Left renal pelvis (tissue), 4 donors: ENCODE results near the gene HAUS2. TPM values are rescaled to one million over a fixed set of nuclear protein-coding genes. Genes with fewer than 3 reads are reported as not detected.
"Not testable (repeated sequence)": the region's sequence is repeated elsewhere in the genome, so short reads cannot be mapped to it uniquely, and the experiment has no call there.

Experiments used
- DNase-seq, 4 donors: peaks; one replicate each; pipeline ENCODE4 v3.0.0-alpha.2; 2013; ENCODE audit warnings: low read depth in 4 of 4, low spot score in 3 of 4
- polyA plus RNA-seq, 4 donors: library from polyadenylated mRNA; unstranded; fragments of 120-200 nt; gene quantifications; one replicate each; pipeline ENCODE4 v1.2.1, GENCODE V29; 2013; ENCODE audit not compliant: insufficient read length in 4 of 4

The HAUS2 gene
- polyA plus RNA-seq, 4 donors, result 22.1 to 32.4 (median 27.1) TPM

DNA sequence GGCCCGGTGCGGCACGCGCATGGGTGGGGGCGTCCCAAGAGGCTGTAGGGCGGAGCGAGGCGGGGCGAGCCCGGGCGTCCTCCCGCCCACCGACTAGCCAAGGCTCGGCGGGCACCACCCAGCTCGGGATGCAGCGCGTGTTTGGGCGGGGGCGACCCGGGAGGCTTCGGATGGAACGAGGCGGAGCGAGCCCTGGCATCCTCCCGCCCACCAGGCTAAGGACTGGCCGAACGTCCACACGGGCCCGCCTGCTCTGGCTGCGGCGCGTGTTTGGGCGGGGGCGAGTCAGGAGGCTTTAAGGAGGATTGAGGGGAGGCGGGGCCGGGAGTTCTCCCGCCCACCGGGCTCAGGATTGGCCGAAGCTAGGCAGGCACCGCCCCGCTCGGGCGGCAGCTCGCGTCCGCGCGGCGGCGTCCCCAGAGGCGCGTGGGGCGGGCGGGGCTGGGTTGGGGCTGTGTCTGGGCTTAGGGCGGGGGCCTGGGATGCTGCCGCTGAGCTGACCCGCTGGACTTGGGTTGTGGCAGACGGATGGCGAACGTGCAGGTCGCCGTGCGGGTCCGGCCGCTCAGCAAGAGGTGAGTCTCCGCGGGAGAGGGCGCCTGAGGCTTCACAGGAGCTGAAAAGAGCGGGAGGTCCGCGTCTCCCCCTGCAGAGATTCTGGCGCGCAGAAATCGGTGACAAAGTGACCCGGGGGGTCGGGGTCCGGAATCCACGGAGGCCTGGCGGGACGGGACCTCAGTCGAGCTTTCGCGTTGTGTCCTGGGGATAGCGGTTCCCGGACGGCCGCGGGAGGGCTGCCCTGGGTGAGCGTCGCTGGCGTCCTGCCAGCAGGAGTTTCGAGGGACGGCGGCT is 26.8 kb downstream of the HAUS2 start, which contains the start of gene STARD9:
STARD9 (plus strand) TSS at position 419 of the 852 bp plus-strand sequence; CDS start at position 529, 110 bp downstream.
- DNase-seq, result peak; percentile 92 to 95 (median 92)

DNA sequence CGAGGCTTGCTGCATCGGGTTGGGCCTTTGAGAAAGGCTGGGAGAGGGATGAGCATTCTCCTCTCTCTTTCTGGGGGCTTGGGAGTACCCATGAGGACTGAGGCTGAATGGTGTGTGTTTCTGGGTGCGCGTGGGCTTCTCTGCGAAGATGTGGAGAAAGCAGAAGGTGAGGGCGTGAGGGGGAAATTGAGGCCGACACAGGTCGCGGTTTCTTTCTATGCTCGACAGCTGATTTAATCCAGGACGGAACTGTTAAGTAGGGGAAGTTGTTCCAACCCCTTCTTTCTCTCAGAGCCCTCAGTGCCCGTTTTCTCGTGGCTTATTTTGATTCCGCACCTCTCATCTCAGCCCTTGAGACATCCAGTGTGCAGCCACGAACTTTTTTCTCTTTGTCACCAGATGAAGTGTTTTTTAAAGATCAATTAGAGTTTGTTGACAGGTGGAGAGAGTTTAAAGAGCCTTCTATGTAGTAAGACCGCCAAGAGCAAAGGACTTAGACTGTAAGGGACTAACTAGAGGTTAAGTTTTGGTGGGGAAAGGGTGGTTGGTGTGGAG is 27.5 kb downstream of the HAUS2 start:
- no peak for DNase-seq

DNA sequence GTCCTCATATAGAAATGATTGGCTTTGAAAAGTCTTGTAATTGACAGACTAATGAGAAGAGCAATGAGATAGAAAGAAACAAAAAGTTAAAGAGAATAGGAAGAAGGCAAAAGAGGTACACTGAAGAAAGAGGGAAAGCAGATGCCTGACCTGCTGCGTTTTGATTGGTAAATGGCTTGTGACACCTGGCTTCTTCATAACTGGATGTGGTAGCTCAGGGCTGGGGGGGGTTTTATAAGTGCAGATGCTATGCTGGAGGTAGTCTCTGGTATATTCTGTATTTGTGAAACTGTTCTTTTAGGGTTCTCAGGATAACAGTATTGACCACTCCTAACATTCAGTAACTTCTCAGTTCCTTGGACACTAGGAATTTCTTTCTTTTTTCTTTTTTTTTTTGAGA is 28.1 kb downstream of the HAUS2 start:
- DNase-seq, result no peak

DNA sequence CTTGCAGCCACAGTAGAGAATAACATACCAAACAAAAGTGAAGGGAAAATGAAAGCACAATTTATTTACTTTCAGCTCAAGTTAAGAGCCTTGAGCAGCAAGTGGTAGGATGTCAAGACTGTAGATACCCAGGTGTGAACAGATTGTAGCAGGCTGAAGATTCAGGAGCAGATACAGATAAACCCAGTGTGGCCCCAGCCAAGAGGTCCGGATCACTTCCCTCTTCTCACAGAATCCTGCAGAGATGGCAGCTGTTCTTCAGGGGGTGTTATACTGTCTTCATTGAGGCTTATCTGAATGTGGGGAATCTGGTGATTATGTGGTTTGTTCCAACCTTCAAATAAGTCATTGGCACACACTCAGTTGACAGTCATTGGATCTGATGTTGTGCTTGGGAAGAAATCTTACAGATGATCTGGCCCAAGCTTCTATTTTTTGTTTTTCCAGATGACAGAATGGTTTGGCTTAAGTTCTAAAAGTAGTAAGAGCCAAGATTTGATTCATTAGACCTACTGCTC is 28.9 kb downstream of the HAUS2 start:
- no peak for DNase-seq

DNA sequence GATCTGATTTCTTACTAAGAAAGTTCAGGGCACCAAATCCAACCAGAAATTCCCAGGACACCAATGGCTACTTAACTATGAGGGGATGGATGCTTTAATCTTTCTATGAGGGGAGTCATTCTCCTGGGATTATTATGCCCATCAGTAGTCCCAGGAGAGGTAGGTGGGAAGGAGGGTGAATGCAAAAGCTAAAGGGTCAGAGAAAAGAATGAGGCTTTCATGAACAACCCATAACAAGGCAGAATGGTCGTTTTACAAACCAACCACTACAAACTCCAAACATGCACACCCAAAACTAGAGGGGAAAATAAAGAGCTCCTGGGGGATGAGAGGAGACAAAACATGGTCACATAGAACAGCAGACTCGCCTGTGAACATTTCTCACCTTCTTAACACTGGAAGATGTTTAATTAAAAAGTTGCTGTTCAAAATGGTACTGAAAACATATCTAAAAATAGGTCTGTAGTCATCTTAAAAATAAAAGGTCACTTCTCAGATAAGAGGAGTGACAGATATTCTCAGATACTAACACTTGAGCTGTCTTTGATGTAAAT is 30.4 kb downstream of the HAUS2 start:
- no peak for DNase-seq

DNA sequence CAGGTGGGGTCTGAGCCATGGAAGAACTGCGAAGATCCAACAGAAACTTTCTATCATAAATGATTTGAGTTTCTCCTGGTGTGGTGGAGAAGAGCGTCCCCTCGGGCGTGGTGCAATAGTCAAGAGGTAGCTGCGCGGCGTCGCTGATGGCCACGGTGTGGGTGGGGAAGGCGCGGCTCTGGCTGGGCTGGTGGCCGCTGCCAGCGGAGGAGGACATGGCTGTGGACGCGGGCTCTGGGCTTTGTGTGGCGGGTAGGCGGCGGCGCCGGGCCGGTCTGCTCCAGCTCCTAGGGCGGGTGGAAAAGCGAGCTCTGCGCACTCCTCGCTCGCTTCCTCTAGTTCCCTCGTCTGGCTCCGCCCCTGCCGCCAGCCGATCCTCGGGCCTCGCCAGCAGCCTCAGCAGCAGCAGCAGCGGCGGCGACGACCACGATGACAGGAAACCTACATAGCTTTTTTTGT is 32.7 kb downstream of the HAUS2 start:
- peak; percentile 60 to 74 (median 64) for DNase-seq

DNA sequence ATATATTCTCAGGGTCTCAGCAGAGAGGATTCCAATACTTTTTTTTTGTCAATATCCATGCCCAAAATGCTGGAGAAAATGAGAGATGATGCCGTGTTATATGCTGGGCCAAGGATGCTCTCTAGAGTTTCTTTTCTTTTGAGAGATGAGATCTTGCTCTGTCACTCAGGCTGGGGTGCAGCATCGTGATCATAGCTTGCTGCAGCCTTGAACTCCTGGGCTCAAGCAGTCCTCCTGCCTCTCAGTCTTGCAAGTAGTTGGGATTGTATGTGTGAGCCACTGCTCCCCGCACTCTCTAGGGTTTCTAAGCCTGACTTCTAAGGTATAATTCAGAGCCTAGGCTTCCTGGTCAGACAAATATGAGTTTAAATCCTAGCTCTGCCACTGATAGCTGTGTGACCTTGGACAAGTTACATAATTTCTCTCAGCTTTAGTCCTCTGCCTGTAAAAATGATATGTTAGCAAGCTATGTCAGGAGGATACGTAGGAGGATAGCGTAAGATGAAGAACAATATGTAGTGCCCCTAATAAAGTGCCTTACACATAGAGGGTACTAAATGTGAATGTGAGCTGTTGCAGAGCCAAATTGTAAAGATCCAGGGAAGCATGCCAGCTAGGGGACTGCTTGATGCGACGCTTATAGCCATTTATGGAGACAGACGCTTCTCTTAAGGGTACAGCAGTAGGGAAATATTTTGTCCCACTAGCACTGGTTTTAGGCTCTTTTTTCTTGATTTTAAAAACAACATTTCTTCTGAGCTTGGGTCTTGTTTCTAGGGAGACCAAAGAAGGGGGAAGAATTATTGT is 34.1 kb downstream of the HAUS2 start:
- no peak for DNase-seq

DNA sequence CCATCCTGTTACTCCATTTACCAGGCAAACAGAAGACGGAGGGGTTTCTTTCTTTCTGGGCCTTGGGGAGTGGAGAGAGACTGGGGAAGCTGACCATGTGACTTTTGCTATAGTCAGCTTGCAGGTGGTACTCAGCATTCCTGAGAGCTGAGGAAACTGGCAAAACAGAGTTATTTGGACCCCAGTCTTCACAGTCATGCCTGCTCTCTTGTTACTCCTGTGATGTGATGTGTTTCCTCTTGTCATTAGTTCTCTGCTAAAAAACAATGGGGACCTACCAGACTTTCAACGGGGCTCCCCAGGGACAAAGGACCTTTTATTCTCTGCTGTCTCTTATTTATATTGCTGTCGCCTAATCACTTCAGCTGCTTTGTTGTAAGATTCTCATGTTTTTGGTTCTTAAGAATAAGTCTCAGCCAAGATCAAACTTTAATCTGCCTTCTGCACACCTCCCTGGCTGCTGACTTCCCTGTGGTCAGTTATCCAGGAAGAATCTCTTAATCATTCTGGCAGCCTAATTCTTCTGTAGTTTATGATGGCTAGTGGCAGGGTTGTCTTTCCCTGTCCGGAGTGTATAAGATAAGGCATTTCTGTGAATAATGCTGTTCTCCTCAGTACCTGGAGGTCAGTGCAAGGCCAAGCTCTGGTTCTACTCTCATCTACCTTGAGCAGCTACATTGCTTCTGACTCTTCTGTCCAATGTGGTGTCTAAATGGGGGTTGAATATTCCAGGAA is 35.6 kb downstream of the HAUS2 start:
- no peak for DNase-seq

DNA sequence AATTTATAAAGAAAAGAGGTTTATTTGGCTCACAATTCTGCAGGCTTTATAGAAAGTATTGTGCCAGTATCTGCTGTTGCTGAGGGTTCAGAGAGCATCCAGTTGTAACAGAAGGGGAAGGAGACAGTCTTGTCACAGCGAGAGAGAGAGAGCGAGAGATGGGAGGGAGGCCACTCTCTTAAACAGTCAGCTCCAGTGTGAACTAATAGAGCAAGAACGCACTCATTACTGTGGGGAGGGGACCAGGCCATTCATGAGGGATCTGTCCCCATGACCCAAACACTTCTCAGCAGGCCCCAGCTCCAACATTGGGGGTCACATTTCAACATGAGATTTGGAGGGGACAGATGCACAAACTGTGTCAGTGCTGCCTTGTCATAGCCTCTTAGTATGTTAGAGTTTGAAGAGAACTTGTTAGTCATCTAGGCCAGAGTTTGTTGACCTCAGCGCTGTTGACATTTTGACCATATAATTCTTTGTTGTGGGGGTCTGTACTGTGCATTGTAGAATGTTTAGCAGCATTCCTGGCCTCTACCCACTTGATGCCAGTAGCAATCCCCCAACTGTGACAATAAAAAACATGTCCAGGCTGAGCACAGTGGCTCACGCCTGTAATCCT is 42.1 kb downstream of the HAUS2 start:
- no peak for DNase-seq

DNA sequence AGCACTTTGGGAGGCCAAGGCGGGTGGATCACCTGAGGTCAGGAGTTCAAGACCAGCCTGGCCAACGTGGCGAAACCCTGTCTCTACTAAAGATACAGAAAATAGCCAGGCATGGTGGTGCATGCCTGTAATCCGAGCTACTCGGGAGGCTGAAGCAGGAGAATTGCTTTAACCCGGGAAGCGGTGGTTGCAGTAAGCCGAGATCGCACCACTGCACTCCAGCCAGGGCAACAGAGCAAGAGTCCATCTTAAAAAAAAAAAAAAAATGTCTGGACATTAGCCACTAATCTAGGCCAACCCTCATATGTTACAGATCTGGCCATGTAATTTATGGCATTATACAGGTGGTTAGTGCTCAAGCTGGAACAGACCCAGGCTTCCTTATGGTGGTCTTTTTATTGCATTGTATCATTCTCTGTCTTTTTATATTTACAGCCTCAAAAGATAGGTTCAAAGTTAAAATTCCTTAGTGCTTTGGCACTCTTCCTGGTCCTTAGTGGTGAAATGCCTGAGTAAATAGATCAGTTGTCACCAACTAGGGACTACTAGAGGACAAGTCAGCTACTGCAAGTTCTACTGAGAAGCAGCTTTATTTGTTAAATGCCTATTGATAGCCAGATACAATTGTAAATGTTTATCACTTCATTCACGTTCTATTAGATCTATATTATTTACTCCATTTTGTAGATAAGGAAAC is 42.7 kb downstream of the HAUS2 start:
- no peak for DNase-seq

DNA sequence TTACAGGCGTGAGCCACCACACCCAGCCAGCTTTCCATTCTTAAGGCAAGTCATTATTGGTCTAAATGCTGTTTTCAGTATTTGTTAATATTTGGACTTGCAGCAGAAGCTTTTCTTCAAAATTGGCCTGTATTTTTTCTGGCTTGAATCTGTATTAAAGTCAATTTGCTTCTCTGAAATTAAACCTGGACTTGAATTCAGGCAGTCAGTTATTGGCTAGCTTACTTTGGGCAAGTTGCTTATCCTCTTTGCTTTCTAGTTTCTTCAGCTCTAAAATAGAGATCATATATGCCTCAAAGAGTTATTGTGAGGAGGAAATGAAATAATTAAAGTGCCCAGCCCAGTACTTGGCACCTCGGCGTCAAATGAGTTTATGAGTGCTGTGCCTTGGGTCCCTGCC is 44.1 kb downstream of the HAUS2 start:
- DNase-seq, result no peak

DNA sequence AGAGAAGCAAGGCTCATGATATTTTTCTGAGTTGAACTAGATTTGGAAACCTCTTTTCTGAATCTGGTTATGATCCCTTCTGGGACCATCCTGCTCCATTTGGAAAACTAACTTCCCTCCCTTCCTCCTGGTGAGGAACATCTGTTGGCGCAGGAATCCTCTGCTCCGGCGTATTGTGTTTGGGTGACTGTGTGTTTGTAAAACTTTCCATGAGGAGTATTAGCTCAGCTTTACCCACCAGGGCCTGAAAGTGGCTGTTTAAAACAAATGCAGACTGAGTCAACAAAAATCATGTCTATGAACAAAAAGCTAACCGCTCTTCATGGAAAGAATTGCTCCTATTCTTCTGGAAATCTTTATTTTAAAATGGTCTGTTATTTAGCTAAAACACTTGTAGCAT is 44.5 kb downstream of the HAUS2 start:
- DNase-seq, result no peak

DNA sequence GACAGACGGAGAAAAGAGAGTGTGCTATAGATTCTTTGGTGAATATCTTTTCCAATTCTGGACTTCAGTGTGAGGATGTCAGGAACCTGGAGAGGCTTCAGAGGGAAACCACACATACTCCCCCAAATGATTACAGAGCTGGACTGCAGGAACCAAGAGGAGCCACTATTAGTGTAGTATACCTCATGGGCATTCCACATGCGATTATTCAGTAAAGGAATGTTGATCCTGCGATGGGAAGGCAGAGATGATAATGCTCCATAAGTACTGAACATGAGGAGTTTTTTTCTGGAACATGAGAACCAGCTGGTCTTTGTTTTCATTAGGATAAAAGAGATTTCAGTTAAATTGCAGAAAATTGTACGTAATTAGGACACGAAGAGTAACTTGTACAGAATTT is 45.5 kb downstream of the HAUS2 start:
- DNase-seq, result no peak

DNA sequence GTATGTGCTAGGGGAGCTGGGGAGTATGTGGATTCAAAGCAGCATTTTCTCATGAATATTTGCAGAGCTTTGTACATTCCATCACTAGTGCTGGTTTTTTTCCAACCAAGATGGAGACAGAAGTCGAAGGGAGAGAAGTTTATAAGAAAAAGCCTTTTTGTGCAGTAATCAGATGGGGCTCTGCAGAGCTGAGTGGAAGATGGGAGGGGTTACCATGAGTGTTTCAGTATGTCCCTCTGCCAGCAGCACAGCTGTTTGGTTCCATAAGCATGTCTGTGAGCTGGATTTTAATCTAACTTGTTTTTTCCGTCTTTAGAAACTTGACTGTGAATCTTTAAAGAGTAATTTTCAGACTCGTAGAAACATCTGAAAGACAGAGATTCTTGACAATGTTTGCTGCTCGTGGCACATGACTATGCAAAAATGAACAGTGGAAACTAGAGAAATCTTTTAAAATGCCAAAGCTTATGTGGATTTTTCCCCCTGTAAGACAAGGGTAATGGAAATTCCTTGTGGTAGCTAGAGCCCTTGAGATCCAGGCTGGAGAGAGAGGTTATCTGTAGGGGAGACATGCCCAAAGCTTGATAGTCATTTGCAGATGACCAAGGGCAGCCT is 47.1 kb downstream of the HAUS2 start:
- DNase-seq, result no peak

DNA sequence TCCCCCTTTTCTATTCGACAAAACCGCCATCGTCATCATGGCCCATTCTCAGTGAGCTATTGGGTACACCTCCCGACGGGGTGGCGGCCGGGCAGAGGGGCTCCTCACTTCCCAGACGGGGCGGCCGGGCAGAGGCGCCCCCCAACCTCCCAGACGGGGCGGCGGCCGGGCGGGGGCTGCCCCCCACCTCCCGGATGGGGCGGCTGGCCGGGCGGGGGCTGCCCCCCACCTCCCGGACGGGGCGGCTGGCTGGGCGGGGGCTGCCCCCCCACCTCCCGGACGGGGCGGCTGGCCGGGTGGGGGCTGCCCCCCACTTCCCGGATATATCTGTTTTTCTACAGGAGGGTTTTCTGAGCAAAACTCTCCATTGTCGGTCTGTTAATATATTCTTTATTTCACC is 52.7 kb downstream of the HAUS2 start:
- not testable (repeated sequence) for DNase-seq

DNA sequence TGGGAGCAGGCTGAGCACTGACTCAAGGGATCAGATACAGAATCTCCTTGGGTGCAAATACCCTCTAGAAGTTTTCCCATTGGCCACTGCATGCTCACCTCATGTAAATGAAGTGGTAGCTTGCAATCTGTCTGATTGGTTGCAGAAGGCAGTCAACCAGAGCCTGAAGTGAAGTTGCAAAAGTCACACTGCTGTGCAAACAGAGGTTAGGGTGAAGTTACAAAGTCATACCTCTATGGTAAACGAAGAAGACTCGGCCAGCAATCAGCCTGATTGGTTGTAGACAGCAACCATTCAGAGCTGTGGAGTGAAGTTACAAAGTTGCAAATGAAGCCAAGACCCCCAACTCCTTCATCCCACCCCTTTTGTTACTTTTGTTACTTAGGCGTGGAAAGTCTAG is 53.9 kb downstream of the HAUS2 start:
- no peak for DNase-seq

DNA sequence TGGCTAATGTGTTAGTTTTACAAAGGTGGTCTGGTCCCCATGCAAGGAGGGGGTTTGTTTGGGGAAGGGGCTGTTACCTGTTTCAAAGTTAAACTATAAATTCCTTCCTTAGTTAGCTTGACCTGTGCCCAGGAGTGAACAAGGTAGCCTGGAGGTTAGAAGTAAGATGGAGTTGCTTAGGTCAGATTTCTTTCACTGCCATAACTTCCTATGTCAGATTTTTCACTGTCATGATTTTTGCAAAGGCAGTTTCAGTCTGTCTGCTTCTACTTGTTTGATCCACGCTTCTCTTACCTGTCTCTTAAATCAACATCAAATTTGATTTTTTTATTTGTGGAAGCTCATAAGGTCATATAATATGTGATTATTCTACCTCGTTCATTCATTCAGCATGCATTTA is 55.3 kb downstream of the HAUS2 start:
- no peak for DNase-seq

DNA sequence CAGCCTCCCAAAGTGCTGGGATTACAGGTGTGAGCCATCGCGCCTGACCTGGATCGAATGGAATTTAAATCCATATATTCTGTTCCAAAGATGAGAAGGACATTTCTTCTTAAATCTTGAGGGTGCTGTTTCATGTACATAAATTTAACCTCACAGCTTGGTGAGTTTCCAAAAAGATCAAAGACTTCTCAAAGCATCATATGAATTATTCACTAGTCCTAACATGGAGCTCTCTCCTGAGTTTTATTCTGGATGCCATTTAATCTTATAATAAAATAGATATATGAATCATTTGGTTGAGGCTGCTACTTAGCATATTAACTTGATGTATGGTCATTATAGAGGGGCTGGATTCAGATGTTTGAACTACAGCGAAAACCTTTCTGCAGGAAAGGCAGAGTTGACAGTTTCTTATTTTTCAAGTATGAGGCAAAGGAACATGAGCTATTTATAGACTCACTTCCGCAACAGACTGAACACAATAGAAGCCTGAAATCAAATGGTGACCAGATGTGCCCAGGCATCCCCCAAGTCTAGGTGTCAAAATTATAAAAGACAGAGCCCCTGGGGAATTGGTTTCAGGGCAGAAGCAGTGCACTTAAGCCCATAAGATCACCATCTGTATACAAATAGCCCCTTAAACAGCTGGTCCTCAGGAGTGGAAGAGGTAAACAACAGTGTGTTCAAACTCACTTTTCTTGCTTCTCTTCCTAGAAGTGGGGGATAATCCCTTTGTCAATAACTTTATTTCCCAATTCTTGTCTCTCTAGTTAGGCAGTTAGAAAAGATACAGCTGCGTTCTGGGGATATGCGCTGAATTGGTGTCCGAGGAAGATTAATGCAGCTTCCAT is 56.5 kb downstream of the HAUS2 start:
- DNase-seq, result no peak
